ENCODE data around the gene AFAP1L2.
"Not testable (repeated sequence)": the region's sequence is repeated elsewhere in the genome, so short reads cannot be mapped to it uniquely, and the experiment has no call there.

Gene AFAP1L2

GRCh38 chr10:114337510-114338462 lies 66.5 kb downstream of the AFAP1L2 start:
- no peaks in the 10 kb centered on the region for H3K79me2 ChIP-seq (ENCODE audit: control insufficient read depth, insufficient read depth, low read length, unreplicated experiment)

GRCh38 chr10:114336823-114337509 lies 67.3 kb downstream of the AFAP1L2 start:
- H3K79me2 ChIP-seq (ENCODE audit: control insufficient read depth, insufficient read depth, low read length, unreplicated experiment), result no peaks in the 10 kb centered on the region
- H3K4me3 ChIP-seq (ENCODE audit: low read depth, low read length), result no peak overlapping the region
- H2AFZ ChIP-seq (ENCODE audit: low read length, unreplicated experiment), result no peak overlapping the region
- H3K4me1 ChIP-seq (ENCODE audit: control insufficient read depth, insufficient read depth, low read length, unreplicated experiment), result no peaks in the 10 kb centered on the region
- H3K27me3 ChIP-seq (ENCODE audit: insufficient read depth, low read length), result peaks cover 7% of the 10 kb centered on the region; the same call in 1 of the 2 replicates
- no peak overlapping the region for H3K27ac ChIP-seq (ENCODE audit: low read depth, low read length)
- no peaks in the 10 kb centered on the region for H3K36me3 ChIP-seq (ENCODE audit: insufficient read depth, low read length)

More at GRCh38 chr10:114337510-114338462, 66.5 kb downstream of the AFAP1L2 start:
- H3K27me3 ChIP-seq (ENCODE audit: insufficient read depth, low read length), result peaks cover 6% of the 10 kb centered on the region; the same call in 1 of the 2 replicates
- H3K4me1 ChIP-seq (ENCODE audit: control insufficient read depth, insufficient read depth, low read length, unreplicated experiment), result no peaks in the 10 kb centered on the region
- H3K4me3 ChIP-seq (ENCODE audit: low read depth, low read length), result no peak overlapping the region
- H3K36me3 ChIP-seq (ENCODE audit: insufficient read depth, low read length), result no peaks in the 10 kb centered on the region
- no peak overlapping the region for H2AFZ ChIP-seq (ENCODE audit: low read length, unreplicated experiment)
- H3K27ac ChIP-seq (ENCODE audit: low read depth, low read length), result no peak overlapping the region

- Histone ChIP-seq H3K79me2 (ENCODE audit: control insufficient read depth, insufficient read depth, low read length, unreplicated experiment) (no peaks in the 10 kb centered on the region), H3K27me3 (ENCODE audit: insufficient read depth, low read length) (peaks cover 7% of the 10 kb centered on the region; the same call in 1 of the 2 replicates), H2AFZ (ENCODE audit: low read length, unreplicated experiment) (no peak overlapping the region), H3K4me3 (ENCODE audit: low read depth, low read length) (no peak overlapping the region), H3K27ac (ENCODE audit: low read depth, low read length) (no peak overlapping the region), H3K4me1 (ENCODE audit: control insufficient read depth, insufficient read depth, low read length, unreplicated experiment) (no peaks in the 10 kb centered on the region), H3K36me3 (ENCODE audit: insufficient read depth, low read length) (no peaks in the 10 kb centered on the region)
Observed at GRCh38 chr10:114335614-114336013, 68.7 kb downstream of the AFAP1L2 start.

- no peak overlapping the region for H3K27ac ChIP-seq (ENCODE audit: low read depth, low read length)
- no peaks in the 10 kb centered on the region for H3K79me2 ChIP-seq (ENCODE audit: control insufficient read depth, insufficient read depth, low read length, unreplicated experiment)
- H3K27me3 ChIP-seq (ENCODE audit: insufficient read depth, low read length), result peaks cover 7% of the 10 kb centered on the region; the same call in 1 of the 2 replicates
- no peaks in the 10 kb centered on the region for H3K36me3 ChIP-seq (ENCODE audit: insufficient read depth, low read length)
- no peak overlapping the region for H2AFZ ChIP-seq (ENCODE audit: low read length, unreplicated experiment)
- no peaks in the 10 kb centered on the region for H3K4me1 ChIP-seq (ENCODE audit: control insufficient read depth, insufficient read depth, low read length, unreplicated experiment)
- H3K4me3 ChIP-seq (ENCODE audit: low read depth, low read length), result no peak overlapping the region
Observed at GRCh38 chr10:114334301-114334700, 70.0 kb downstream of the AFAP1L2 start.

GRCh38 chr10:114333441-114333840 lies 70.9 kb downstream of the AFAP1L2 start:
- not testable (repeated sequence) for H3K36me3 ChIP-seq (ENCODE audit: insufficient read depth, low read length); H3K4me1 ChIP-seq (ENCODE audit: control insufficient read depth, insufficient read depth, low read length, unreplicated experiment); H2AFZ ChIP-seq (ENCODE audit: low read length, unreplicated experiment)

GRCh38 chr10:114332301-114333192 lies 71.8 kb downstream of the AFAP1L2 start:
- no peaks in the 10 kb centered on the region for H3K79me2 ChIP-seq (ENCODE audit: control insufficient read depth, insufficient read depth, low read length, unreplicated experiment)
- no peak overlapping the region for H3K4me3 ChIP-seq (ENCODE audit: low read depth, low read length)
- peaks cover 7% of the 10 kb centered on the region; the same call in 1 of the 2 replicates for H3K27me3 ChIP-seq (ENCODE audit: insufficient read depth, low read length)
- H3K27ac ChIP-seq (ENCODE audit: low read depth, low read length), result no peak overlapping the region
- H2AFZ ChIP-seq (ENCODE audit: low read length, unreplicated experiment), result no peak overlapping the region
- H3K36me3 ChIP-seq (ENCODE audit: insufficient read depth, low read length), result no peaks in the 10 kb centered on the region
- no peaks in the 10 kb centered on the region for H3K4me1 ChIP-seq (ENCODE audit: control insufficient read depth, insufficient read depth, low read length, unreplicated experiment)

More at GRCh38 chr10:114333441-114333840, 70.9 kb downstream of the AFAP1L2 start:
- H3K4me3 ChIP-seq (ENCODE audit: low read depth, low read length); H3K27ac ChIP-seq (ENCODE audit: low read depth, low read length); H3K27me3 ChIP-seq (ENCODE audit: insufficient read depth, low read length); H3K79me2 ChIP-seq (ENCODE audit: control insufficient read depth, insufficient read depth, low read length, unreplicated experiment): not testable (repeated sequence)

GRCh38 chr10:114329634-114330365 lies 74.5 kb downstream of the AFAP1L2 start:
- Histone ChIP-seq H3K4me1 (ENCODE audit: control insufficient read depth, insufficient read depth, low read length, unreplicated experiment) (no peaks in the 10 kb centered on the region), H3K79me2 (ENCODE audit: control insufficient read depth, insufficient read depth, low read length, unreplicated experiment) (no peaks in the 10 kb centered on the region), H2AFZ (ENCODE audit: low read length, unreplicated experiment) (no peak overlapping the region), H3K27me3 (ENCODE audit: insufficient read depth, low read length) (peaks cover 7% of the 10 kb centered on the region; the same call in 1 of the 2 replicates), H3K27ac (ENCODE audit: low read depth, low read length) (no peak overlapping the region), H3K36me3 (ENCODE audit: insufficient read depth, low read length) (no peaks in the 10 kb centered on the region), H3K4me3 (ENCODE audit: low read depth, low read length) (no peak overlapping the region)

GRCh38 chr10:114328874-114329273 lies 75.4 kb downstream of the AFAP1L2 start:
- H3K4me1 ChIP-seq (ENCODE audit: control insufficient read depth, insufficient read depth, low read length, unreplicated experiment), result no peaks in the 10 kb centered on the region
- H3K4me3 ChIP-seq (ENCODE audit: low read depth, low read length), result no peak overlapping the region
- no peaks in the 10 kb centered on the region for H3K36me3 ChIP-seq (ENCODE audit: insufficient read depth, low read length)
- H3K27me3 ChIP-seq (ENCODE audit: insufficient read depth, low read length), result peaks cover 7% of the 10 kb centered on the region; the same call in 1 of the 2 replicates
- no peaks in the 10 kb centered on the region for H3K79me2 ChIP-seq (ENCODE audit: control insufficient read depth, insufficient read depth, low read length, unreplicated experiment)
- H3K27ac ChIP-seq (ENCODE audit: low read depth, low read length), result no peak overlapping the region
- H2AFZ ChIP-seq (ENCODE audit: low read length, unreplicated experiment), result no peak overlapping the region

GRCh38 chr10:114328441-114328812 lies 75.9 kb downstream of the AFAP1L2 start:
- Histone ChIP-seq H2AFZ (ENCODE audit: low read length, unreplicated experiment) (no peak overlapping the region), H3K79me2 (ENCODE audit: control insufficient read depth, insufficient read depth, low read length, unreplicated experiment) (no peaks in the 10 kb centered on the region), H3K4me3 (ENCODE audit: low read depth, low read length) (no peak overlapping the region), H3K4me1 (ENCODE audit: control insufficient read depth, insufficient read depth, low read length, unreplicated experiment) (no peaks in the 10 kb centered on the region), H3K27me3 (ENCODE audit: insufficient read depth, low read length) (peaks cover 7% of the 10 kb centered on the region; the same call in 1 of the 2 replicates), H3K27ac (ENCODE audit: low read depth, low read length) (no peak overlapping the region), H3K36me3 (ENCODE audit: insufficient read depth, low read length) (no peaks in the 10 kb centered on the region)

All from ACC112 (cell line).